SKM-1 (cell line): ENCODE results near the gene PCSK4.

Source experiments
- DNase-seq: peaks from one replicate; lab custom pipeline; 2025; ENCODE audit not compliant: unreplicated experiment; lab: John Stamatoyannopoulos, UW

Gene PCSK4

DNA sequence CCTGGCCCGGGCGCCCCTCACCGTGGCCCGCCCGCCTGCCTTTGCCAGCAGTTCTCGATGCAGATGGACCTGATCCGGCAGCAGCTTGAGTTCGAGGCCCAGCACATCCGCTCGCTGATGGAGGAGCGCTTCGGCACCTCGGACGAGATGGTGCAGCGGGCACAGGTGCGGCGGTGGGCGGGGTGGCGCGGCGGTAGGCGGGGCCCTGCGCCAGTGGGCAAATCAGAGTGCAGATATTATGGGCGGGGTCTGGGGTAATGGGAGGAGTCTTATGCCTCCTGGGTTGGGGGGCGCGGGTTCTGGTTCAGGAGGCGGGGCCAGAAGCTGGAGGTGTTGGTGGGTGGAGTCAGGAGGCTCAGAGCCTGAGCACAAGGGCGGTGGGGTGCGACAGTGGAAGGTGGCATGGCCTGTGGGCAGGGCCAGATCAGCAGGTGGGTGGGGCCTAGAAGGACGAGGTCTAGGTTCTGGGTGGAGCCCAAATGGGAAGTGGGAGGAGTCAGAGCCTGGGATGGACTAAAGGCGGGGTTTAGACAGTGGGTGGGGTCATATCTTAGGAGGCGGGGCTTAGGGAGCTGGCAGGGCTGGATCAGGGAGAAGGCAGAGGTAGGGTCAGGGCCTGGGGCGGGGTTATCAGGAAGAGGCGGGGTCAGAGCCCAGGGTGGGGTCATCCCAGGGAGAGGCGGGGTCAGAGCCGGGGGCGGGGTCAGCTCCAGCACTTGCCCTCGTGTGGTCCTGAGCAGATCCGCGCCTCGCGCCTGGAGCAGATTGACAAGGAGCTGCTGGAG, 34.6 kb downstream of the PCSK4 start:
- peak; percentile 85 for DNase-seq

DNA sequence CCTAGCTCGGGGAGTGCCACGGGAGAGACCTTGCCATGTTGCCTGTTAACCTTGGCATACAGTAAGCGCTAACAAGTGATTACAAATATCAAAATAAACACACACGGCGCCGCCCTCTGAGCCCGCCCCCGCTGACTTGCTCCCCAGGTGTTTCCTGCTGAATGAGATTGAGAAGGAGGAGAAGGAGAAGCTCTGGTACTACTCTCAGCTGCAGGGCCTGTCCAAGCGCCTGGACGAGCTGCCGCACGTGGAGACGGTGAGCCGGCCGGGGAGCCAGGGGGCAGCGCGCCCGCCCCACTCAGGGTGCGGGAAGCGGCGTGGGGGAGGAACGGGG, 35.2 kb downstream of the PCSK4 start:
- DNase-seq, result no peak

DNA sequence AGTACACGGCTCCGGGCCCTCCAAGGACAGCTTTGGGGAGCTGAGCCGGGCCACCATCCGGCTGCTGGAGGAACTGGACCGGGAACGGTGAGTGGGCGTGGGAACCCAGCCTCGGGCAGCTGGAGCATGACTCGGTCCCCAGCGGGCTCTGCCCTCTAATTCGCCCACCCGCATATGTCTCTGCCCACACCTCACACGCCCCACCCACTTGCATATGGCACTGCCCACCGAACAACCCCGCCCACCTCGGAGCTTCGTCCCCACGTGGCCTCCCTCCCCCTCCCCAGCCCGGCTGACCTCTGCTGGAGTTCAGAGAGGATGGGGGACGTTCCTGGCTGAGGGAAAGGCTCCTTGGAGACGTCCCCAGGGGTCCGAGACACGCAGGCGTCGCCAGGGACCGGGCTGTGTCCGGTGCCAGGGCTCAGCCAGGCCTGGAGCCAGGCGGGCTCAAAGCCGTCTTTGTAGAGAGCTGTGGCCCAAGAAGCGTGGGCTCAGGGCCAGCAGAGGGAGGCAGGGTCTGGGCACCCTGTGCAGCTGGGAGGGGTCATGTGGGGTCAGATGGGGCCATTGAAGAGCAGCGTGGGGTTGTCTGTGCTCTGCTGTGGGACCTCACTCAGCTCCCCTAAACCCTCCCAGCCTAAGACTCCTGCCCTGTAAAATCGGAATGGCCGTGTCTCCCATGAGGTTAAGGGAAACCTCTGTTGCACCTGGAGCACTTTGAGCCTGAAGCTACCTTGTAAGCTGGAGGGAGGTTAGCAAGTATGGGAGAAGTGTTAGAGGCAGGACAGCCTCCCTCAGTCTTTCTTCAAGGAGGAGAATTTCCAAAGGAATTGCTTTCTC, 36.4 kb downstream of the PCSK4 start:
- no peak for DNase-seq

DNA sequence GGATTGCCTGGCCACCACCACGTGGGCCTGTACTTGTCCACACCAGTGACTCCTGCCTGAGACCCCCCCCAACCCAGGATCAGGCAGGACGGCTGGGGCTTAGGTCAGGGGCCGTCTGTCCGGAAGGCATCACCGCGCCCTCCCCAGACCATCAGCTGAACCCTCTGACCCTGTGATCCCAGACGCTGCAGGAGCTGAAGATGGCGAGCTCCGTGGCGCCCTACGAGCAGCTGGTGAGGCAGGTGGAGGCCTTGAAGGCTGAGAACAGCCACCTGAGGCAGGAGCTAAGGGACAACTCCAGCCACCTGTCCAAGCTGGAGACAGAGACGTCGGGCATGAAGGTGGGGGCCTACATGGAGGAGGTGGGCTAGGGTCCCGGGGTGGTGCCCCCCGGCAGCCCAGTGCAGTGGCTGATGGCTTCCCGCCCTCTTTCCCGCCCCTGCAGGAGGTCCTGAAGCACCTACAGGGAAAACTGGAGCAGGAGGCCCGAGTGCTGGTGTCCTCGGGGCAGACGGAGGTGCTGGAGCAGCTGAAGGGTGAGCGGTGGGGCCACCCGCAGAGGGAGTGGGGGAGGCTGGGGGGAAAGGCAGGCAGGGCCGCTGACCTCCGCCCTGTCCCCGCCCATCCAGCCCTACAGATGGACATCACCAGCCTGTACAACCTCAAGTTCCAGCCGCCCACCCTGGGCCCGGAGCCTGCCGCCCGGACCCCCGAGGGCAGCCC, 37.2 kb downstream of the PCSK4 start:
- DNase-seq, result no peak

DNA sequence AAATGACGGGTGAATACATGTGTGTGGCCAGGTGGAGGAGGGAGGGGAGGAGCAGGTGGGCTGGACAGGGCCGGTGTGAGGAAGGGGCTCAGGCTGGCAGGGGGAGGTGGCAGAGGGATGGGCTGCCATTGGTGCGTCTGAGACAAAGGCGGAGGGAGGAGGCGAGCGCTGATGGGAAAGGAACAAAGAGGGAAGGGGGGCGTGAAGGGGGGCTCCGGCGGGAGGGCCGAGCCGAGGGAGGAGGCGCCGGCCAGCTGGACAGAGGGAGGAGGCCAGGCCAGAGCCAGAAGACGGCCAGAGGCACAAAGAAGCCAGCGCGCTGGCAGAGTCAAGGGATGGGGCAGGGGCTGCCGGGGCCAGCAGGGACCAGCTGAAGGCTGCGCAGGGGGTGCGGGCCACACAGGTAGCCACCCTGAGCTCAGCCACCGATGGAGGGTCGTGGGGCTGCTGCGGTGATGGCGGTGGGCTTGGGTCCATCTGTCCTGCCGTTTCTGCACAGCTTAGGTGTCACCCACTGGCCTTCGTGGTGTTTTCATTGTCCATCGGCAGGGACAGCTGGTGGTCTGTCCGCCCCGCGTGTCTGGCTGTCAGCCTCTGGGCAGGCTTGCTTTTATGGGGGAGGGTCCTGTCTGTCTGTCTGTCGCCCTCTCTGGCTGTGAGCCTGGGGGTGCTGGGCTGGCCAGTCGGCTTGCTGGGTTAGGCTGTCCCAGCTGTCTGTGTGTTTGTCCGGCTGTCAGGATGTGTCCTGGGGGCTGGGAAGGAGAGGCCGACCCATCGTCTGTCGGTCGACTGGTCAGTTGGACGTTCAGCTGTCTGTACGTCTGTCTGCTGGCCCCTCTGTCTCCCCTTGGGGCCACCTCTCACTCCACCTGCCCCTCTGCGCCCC, 38.0 kb downstream of the PCSK4 start:
- no peak for DNase-seq

DNA sequence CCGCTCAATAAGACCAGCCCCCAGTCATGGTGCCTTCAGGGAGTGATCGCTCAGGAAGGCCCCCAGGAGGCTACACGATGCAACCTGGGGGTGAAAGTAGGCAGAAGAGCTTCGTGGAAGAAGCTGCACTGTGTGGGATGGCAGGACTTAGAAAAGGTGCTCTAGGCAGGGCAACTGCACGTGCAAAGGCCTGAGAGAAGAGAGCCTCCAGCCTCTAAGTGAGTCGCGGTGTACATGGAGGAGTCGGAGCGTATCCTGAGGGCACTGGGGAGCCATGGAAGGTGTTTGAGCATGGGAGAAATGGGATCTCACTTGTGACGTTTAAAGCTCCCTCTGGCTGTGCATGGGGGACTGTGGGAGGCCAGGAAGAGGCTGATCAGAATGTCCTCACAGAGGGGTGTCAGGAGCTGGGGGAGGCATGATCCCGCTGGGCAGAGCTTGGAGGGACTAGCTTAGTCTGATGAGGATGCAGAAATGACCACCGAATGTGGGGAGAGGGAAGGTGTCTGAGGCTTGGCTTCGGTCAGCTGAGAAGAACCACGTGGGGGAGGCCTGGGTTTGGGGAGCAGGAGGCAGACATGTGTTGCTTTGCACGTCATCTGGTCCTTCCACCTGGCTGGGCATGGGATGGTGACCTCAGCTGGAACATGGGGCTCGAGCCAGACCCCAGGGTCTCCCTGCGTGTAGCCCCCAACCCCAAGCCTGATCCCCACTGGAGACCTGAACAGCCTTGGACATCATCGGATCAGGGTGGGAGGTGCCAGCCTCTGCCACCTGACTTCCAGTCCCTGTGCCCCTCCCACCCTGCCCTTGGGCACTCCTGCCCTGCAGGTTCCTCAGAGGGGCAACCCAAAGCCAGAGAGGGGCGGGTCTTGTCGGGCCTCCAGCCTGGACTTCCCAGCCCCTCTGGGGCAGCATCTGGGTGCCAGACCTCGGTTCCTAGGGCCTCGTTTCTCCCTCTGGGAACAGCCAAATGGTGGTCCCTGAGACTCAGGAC, 39.1 kb downstream of the PCSK4 start:
- no peak for DNase-seq

DNA sequence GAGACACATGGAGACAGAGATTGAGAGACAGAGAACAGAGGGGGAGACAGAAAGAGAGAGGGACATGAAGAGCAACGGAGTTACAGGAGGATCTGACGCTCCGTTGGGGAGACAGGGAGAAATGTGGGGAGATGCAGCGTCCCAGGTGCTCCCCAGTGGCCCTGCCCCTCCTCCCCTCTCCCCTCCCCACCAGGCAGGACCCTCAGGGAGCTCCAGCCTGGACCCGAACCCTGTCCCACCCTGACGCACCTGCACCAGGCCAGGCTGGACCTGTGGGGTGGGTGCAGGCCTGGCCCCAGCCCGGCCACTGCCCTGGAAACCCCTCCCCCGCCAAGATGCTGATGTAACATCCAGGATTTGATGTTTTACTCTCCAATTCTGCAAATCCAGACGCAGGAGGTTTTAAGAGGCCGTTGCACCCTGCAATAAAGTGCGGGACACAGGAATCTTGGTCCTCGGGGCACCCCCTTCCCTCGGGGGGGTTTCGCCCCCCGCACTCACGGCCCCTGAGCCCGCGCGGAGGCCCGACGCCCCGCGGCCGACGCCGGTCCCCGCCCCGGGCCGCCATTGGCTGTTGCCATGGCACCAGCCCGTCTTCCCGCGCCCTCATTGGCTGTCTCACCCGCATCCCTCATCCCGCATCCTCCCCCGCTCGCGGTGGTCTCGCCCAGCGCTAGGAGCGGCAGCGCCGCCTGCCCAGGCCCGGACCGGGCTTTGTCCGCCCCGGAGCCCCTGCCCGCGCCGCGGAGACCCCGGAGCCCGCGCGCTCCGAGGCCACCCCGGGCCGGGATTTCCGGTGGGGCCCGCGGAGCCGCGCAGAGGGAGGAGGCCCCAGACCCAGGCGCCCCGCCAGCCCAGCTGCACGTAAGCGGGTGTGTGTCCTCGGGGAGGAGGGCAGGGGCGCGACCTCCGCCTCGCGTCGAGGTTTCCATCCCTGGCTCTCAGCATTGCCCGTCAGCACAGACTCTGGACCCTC, 40.4 kb downstream of the PCSK4 start, which contains the start of gene APC2:
APC2 (plus strand) TSS at position 655 of the 976 bp plus-strand sequence. CDS start 2,881 bp downstream, outside the sequence.
- no peak for DNase-seq

DNA sequence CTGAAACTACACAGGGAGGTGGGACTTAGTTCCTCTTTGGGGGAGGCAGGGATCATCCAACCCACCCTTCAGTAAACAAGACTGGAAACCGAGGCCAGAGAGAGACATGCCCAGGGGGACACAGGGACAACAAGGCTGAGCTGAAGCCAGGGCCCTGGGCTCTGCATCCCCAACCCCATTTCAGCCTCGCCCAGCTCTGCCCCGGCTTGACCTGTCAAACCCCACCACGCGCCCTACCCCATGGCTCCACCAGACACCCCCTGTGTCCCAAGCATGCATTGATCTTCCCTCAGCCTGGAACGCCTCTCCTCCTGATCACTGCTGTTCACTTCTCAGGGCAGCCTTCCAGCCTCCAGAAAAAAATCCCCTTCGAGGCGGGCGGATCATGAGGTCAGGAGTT, 42.2 kb downstream of the PCSK4 start:
- no peak for DNase-seq

DNA sequence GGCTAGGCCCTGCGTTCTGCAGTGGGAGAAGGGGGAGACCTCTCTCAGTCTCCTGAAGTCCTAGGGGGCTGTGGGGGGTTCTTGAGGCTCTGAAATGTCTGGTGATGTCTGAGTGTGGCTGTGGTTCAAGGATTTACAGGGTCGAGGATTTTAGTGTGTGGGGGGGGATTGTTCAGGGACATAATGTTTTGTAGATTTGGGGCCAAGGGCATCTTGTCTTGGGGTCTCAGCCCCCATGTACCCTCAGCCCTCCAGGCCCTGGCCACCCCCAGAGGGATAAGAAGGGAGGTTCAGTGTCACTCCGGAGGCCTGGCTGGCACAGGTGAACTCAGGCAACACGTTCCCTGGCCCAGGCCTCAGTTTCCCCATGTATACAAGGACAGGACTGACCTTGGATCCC, 42.6 kb downstream of the PCSK4 start:
- DNase-seq, result no peak

DNA sequence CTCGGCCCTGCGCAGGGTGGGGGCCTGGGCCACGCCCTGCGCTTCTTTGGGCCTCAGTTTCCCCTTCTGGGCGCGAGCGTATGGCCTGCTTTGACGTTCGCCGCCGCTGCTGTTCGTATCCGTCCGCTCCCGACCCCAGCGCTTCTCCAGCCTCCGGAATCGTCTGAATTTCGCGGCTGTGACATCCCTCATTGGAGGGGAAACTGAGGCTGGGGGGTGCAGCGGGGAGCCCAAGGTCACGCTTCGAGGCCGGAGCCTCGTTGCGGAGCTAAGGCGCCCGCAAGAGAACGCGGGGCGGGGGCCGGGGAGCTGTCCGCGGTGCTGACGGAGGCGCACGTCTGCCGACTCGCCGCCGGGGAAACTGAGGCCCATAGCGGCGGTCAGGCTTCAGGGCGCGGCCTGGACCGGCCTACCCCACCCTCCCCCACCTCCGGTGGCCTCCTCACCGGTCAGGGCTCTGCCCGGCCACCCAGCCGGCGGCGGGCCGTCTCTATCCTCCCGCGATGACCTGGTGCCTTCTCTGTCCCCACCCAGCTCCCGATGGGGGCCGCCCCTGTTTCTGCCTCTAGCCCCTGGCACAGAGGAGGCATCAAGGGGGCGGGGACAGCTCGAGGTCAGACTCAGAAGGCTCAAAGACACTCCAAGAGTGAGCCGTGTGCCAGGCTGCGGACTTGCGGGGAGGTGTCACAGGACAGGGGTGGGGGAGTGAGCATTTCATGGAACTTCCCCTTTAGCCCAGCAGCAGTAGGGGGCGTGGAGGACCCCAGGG, 43.3 kb downstream of the PCSK4 start:
- no peak for DNase-seq

DNA sequence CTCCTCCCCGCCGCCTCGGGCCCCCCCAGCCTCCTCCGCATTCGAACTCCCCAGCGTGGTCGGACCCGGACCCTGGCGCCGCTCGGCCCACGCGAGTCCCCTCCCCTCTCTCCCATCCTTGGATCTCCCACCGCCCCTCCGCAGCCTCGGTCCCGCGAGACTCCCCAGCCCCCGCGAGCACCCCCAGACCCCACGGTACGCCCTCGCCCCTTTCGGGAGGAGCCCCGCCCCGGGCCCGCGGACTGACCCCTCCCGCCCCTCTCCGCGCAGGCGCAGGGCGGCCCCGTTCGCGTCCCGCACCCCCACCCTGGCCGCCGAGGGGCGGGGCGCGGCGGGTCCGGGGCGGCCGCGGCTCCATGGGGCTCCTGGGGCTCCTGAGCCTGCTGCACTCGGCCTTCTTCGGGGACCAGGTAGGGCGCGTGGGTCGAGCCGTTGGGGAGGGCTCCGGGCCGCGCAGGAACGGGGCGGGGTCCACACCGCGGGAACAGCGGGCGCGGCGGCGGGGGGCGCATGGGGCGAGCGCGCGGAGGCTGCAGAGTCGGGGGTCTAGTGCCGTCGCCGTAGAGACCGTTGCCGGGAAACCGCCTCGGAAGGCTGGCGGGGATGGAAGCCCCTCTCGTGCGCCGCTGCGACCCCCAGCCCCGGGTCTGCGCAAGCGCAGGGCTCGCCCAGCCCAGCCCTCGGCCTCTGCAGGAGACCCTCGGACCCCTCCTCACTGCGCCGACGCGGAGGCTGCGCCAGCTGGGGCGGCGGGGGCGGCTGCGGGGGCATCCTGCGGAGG, 44.0 kb downstream of the PCSK4 start:
- DNase-seq, result no peak

DNA sequence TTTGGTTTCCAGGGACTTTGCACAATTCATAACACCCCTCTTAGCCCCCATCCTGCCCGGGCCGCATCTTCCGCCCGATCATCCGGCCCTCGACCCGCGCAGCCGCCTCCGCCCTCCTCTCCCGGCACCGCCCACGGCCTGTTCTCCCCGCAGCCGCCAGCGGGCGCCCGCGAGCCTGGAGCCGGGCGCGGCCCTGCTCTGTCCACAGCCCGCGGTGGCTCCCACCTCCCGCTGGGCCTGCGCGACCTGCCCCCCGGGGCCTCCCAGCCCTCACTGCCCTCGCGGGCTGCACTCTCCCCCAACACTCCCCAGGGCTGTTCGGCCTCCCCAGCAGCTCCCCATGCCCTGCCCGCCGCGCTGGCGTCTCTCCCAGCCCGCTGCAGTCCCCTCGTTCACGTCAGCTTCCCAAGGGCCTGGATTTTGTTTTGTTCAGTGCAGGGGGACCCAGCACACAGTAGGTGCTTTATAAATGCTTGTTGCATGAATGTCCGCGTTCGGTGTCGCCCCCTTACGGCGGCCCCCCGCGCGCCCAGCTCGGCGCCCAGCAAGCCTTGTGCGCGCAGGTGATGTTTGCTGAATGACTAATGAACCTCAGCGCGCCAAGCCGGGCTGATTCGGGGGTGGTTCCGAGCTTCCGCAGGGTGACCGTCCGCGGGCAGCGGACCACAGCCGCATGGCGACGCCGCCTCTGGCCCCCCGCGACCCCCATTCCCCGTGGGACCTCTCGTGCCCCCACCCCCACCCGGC, 44.8 kb downstream of the PCSK4 start:
- DNase-seq, result peak; percentile 42

DNA sequence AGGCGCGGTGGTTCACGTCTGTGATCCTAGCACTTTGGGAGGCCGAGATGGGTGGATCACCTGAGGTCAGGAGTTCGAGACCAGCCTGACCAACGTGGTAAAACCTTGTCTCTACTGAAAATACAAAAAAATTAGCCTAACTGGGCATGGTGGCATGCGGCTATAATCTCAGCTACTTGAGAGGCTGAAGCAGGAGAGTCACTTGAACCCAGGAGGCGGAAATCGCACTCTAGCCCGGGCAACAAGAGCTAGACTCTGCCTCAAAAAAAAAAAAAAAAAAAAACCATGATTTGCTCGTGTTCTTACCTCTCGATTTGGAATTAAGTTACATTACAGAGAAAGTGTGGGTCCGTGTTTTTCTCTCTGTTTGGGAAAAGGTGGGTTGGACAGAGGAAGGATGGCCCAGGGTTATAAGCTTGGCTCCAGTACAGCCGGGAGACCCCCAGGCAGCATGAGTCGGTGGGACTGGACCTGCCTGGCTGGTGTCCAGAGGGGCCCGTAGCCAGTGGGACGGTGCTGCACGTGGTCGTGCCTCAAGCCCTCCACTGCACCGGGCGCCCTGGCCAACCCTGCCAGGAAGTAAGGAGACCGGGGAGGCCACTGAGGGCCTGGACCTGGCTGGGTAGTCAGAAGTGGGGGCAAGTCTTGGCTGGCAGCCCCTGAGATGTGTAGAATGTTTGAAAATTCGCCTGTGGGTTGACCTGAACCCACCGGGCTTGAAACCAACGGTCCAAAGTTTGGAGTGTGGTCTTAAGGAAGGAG, 48.3 kb downstream of the PCSK4 start:
- no peak for DNase-seq

DNA sequence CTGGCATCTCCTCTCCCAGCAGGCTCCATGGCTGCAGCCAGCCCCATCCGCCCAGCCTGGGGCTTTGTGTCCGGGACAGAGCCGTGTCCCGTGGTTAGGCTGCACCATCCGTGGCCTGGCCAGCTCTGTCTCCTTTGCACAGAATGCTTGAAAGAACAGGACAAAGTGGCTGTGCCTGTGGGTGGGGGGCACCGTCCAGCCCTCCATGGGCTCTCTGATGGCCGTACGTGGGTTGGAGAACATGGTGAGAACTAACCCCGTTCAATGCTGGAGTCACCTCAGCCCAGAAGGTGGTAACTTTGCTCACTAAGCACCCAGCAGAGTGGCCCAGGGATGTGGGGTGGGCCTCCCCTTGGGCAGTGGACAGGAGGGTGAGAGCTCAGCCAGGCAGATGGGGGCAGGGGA, 49.1 kb downstream of the PCSK4 start:
- DNase-seq, result no peak

DNA sequence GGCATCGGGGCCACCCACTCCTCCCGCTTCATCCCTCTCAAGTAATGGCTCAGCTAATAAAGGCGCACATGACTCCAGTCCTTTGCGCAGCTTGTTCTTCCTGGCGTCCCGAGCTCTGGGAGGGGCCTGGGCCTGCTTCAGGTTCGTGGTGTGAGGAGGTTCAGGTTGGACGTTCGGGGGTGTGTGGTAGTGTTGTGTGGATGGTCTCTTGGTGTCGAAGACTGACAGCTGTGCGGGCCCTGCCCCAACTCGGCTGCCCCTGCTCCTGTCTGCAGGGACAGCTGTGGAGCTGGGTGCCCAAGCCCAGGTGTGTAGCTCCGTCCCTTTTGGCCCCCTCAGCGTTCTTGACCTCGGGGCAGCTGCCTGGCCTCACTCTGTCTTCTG, 49.7 kb downstream of the PCSK4 start:
- no peak for DNase-seq
